Hematopoietic multipotent progenitor cell treated with erythropoietin and hydrocortisone succinate and interleukin-3 and kit ligand, for 15 days (in vitro differentiated cells): Measurements from ENCODE around the gene SKAP2.

ENCODE experiments used
- DNase-seq: peaks from one replicate; pipeline ENCODE4 v3.0.0-alpha.2; 2015; ENCODE audit warnings: low spot score

SKAP2 gene

DNA sequence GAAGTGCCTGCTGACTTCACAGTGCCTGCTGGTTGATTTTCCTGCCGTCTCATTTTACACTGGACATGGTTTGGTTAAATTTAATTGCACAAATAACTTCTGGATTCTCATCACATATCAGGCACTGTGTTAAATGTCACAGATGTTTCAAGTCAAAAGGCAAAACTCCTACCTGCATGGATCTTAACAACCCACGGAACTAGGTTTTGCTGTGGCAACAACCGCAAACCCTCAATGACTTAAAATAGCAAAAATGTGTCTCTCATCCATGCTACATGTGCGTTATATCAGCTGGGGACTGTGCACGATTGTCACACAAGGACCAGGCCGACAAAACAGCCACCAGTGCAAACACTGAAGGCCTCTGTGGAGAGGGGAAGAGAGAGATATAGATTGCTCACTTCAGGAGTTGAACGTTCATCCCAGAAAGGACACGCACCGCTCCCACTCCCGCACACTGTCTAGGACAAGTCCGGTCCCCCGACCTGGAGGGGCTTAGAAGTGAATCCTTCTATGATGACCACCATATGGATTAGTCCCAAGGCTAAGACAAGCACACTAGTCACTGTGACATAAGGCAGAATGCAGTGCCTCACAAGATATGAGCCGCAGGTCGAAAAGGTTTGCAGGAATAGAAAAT lies 233.3 kb downstream of the SKAP2 start:
- DNase-seq, result no peak

DNA sequence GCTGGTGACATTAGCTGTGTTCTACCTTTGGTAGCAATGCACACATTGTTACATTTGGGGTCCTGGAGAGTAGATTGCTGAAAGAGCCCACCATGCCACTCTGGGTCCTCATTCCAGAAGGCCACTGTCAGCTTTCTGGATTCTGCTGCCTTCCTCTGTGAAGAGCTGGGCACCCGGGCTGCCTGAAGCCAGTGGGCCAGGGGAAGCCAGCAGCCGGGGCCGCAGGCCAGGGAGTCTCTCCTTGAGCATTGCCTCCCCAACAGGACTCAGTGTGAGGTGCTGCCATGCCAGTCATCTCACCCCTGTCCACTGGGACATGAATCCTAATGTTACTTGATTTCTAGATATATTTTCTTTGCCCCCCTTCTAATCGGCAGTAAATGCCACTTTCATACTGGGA lies 234.0 kb downstream of the SKAP2 start:
- DNase-seq, result no peak

DNA sequence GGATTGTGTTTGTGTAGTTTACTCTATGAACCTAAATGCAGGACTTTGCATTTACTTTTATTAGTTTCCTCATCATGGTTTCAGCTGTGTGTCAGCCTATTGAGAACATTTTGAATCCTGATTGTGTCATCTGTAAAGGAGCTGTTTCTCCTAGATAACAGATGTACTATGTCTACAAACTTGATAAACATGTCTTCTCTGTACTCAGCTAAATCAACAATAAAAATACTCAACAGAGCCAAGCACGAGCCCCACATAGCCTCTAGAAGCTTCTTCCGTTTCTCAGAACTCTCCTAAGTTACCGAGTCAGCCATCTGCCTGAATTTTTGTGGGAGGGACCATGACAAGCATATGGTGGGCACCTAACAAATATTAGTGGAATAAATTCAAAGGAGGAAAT lies 234.7 kb downstream of the SKAP2 start:
- no peak for DNase-seq

DNA sequence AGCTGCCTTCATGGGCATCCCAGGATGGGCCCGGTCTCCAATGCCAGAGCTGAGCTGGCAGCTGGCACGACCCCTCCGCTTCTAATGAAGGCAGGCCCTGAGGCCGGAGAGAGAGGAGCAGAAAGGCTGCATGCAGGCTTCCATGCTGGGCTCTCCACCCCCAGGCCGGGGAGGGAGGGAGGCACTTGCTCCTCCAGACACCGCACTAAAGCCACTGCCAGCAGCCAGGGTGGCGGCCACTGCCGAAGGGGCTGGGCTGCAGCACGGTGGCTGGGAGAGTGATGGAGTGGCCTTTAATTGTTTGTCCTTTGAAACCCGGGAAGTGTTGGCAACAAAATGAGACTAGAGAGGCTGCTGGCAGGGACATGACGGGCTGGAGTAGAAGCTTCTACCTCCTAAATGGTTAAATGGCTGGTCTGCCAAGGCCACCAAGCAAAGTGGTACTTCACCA lies 236.5 kb downstream of the SKAP2 start:
- DNase-seq, result no peak

DNA sequence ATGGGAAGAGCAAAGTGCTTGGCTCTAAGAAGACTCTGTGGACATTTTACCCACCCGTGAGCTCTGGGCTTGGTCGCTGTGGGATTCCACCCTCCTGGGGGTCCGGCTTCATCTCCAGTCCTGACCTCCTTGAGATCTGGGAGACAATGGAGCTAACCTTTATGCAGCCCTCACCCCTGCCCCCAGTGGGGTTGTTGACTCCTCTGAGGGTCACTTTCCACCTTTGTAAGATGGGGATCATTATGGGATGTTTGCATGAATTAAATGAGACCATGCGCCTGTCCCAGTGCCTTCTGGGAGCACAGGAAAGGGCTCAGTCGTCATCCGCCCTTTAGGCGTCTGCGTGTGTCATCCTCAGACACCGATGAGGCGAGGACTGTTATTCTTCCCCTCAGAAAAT lies 237.2 kb downstream of the SKAP2 start:
- DNase-seq, result no peak

DNA sequence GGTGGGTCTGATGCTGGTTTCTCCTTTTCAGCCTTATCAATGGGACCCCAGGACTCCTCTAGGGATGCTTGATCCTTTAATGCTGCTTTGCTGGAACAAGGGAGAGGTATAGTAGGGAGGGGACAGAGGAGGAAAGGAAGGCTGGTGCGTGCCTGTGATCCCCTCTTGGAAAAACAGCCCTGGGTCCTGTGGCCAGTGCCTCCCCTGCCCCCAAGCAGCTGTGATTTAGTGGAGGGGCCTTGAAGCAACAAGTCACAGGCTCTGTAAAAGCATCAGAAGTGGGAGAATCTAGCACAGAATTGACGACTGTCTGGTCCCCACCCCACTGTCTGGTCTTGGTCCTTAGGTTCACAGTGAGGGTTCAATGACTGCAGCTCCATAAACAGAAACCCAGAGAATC lies 237.7 kb downstream of the SKAP2 start:
- no peak for DNase-seq

DNA sequence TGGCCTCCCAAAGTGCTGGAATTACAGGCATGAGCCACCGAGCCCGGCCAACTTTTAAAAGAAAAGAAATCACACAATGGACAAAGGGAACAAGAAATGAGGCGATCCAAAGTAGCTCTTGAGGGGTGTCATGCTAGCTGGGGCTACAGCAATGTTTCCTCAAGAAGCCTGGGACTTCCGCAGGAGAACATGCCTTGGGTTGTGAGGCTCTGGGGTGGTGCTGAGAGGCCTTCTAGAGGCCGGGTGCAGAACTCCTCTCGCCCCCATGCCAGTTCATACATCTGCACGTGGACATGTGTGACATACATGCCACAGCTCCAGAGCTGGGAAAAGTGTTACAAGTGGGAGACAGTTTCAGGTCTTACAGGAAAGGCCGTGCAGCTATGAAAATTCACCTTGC lies 238.2 kb downstream of the SKAP2 start:
- DNase-seq, result no peak

DNA sequence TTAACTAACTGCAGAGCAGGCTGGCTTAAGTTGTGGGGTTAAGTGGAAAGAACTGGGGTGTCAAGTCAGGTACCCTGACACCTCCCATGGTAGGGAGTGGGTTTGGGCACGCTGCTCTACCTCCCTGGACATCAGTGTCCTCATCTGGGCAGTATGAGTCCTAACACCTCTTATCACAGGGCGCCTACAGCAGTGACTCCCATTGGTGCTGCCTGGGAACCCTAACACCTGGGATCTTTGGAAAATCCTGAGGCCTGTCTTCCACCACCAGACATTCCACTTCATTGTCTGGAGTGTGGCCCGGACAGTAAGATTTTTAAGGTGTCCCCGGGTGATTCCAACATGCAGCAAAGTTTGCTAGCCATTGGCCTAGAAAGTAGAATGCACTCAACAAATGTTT lies 239.1 kb downstream of the SKAP2 start:
- DNase-seq, result no peak

DNA sequence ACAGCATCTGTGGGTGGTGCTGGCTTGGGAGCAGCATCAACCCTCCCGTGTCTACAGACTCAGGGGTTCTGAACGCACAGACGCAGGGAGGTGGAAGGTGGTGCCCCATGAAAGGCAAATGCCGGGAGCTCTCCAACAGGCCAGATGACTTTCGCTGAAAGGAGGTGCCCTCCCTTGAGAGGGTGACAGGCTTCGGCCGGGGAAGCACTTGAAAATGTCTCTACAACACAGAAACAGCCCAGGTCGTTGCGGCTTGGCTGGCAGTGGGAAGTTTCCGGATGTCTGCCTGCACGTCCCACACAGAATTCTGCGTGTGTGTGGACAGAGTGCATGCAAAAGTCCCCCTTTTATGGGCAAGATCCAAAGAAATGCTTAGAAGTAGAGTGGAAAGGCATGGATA lies 239.6 kb downstream of the SKAP2 start:
- no peak for DNase-seq

DNA sequence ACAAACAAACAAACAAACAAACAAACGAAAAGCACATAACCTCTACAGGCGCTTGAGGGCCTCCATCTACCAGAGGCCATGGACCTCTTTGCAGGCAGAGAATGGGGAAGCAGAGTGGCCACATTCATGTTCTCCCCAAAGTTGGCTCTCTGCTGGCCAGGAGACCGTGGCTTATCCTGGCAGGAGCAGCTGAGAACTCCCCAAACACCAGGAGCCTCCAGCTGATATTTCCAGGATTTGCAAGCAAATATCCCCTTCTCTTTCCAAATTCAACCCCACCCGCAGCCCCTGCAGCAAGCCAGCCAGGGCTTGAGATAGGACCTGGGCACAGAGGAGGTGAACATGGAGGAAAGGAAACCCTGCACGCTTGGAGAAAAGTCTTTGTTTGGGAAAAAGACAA lies 240.0 kb downstream of the SKAP2 start:
- no peak for DNase-seq

DNA sequence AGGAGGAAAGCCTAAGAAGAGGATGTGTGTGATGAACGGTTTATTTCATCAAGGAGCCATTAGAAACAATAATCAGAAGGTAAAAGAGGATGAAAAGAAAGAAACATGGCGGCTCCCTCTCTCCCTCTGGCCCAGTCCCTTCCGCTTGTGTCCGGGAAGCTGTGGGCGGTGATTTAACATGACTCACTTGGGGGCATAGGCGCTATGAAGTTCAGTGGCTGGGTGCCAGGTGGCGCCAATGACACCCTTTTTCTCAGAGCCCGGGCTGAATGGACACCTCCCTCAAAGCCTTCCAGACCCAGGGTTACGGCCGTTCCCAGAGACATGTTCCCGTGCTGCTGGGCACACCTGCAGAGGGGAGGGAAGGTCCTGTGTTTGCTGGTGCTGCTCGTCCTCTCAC lies 244.0 kb downstream of the SKAP2 start:
- no peak for DNase-seq

DNA sequence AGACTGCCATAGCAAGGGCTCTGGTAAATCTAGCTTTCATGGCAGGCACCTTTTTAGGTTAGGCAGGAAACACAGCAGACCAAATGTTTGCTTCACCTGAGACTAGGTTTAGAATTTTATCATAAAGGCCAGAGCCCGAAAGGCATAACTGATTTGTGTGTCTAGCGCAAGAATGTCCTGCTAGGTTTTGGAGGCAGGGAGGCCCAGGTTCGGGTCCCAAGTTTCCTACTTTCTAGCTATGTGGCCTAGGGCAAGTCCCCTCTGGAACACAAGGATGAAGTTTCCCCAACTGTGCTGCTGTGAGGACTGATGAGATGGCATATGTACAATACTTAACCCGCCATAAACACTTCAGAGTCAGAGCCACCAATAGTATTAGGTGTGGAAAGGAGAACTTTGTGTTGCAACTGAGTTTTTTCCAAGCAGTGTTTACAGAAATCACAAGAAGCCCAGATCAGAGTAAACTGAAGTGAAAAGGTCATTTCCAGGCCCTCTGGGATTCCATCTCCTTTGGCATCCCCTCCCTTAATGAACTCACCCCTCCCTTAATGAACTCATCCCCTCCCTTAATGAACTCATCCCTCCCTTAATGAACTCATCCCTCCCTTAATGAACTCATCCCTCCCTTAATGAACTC lies 244.9 kb downstream of the SKAP2 start:
- no peak for DNase-seq

DNA sequence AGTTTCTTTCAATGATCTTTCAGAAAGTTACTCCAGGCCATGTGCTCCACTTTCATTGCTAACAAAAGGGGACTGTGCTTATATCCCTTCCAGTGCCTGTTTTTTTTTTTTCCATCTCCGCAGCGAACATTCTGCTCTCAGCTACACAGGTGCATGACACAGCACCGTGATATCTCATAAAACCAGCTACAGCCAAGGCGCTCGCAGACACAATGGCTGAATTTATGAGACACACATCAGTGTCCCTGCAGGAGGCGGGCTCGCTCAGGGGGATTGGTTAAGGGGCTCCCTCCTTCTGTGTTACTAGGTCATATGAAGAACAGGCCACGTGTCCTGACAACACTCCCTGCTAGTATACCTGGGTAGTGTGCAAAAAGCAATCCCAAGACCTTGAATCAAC lies 245.5 kb downstream of the SKAP2 start:
- no peak for DNase-seq

DNA sequence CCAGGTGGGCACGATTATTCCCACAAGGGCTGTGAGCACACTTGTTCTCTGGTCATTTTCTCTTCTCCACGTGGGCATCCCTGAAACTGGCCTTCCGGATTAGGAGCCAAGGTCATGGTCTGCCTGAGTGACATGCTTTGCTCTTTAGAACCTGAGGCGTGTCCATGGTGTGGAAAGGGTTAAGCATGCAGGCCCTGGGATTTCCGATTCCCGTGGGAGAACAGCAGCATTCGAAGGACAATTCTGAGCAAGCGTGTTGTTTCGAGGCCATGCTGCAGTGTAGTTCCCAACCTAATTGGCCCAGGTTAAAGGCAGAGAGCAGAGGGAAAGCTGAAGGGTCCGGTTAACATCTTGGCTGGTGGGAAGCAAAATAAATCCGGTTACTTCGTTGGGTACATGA lies 245.9 kb downstream of the SKAP2 start:
- DNase-seq, result no peak
